HG03571 (cell line): ENCODE measurements around the gene KRTAP4-4.
"Not testable (repeated sequence)": the region's sequence is repeated elsewhere in the genome, so short reads cannot be mapped to it uniquely, and the experiment has no call there.

Source experiments
- ATAC-seq: cut with Tn5 transposase; IDR thresholded peaks from one replicate; pipeline ENCODE4 v1.9.1; 2021; ENCODE audit not compliant: unreplicated experiment

KRTAP4-4 gene

GRCh38 chr17:41148971-41149651, 11.4 kb downstream of the KRTAP4-4 start:
- ATAC-seq: not testable (repeated sequence)

GRCh38 chr17:41147531-41148204, 12.9 kb downstream of the KRTAP4-4 start:
- ATAC-seq: no peak

DNA sequence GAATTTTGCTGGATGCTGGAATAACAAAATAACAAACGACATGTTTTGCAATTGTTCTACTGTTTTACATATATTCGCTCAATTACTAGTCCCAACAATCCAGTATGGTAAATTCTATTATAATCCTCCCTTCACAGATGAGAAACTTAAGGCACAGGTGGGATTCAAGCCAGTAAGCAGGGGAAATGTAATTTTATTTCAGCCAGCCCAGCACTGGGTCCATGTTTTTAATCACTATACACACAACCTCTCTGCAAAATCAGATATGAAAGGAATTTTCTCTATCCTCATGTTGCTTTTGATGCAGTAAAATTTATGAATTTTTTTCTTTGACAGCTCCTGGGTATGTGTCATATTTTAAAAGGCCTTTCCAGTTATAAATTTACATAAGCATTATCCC, 15.3 kb downstream of the KRTAP4-4 start:
- ATAC-seq: no peak

DNA sequence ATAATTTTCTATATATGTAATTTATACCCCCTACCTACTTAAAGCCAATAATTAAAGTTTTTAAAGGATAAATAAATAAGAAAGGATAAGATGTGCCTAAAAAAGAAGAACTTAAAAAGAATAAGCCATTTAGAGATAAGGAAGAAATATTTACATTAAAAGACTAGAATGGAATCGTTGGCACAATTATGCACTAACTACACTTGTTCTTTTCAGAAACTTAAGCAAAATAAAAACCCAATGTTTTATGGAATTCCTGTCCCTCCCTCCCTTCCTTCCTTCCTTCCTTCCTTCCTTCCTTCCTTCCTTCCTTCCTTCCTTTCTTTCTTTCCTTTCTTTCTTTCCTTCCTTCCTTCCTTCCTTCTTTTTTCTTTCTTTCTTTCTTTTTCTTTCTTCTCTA, 15.7 kb downstream of the KRTAP4-4 start:
- no peak for ATAC-seq

DNA sequence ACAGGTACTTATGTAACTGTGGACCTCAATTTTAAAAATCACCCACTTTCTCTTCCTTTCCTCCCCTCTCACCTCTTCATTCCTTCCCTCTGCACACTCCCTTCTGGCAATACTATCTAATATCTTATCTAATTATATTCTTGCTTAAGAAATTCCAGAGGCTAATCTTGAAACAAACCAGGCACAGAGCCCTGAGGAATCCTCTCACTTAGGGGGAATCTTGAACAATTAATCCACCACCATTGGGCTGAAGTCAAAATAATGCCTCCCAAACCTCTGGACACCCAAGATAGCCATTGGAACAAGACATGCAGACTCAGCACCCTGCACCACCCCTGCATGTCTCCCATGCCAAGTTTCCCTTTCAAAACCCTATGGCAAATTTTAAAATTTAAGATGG, 19.2 kb downstream of the KRTAP4-4 start:
- no peak for ATAC-seq

DNA sequence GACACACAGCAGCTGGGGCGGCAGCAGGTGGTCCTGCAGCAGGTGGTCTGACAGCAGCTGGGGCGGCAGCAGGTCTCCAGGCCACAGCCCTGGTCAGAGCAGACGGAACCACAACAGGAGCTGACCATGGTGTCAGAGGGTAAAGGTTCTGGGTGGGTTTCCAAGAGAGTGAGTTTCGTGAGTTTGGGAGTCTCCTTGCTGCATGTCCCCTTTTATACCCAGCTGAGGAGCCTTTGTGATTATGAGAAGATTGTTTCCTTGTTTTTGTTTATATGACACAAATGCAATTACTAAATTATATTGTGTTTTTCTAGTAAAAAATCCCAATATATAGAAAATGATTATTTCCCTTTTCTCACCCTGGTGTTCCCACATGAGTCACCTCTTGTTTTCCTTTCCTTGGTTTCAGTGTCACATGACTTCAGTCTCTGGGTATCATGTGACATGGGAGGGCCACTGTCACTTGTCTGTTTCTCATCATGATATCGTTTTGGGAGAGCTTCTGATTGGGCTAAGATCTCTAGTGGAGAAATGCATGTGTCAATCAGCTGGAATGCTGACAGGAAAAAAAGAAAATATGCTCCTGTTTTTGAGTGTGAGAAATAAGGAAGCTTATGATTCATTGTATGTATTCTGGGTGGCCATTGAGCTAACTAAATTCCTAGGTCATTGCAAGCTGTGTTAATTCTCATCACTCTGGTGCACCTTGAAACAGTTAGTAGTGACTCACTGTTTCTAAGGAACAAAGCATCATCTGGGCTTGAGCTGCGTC, 20.0 kb downstream of the KRTAP4-4 start, which contains the start of gene KRTAP4-6:
TSS of gene KRTAP4-6 (minus strand) at position 185 of the 772 bp plus-strand sequence. CDS start at position 128, 57 bp downstream.
- no peak for ATAC-seq

GRCh38 chr17:41139865-41140264, 20.7 kb downstream of the KRTAP4-4 start:
- ATAC-seq: not testable (repeated sequence)

DNA sequence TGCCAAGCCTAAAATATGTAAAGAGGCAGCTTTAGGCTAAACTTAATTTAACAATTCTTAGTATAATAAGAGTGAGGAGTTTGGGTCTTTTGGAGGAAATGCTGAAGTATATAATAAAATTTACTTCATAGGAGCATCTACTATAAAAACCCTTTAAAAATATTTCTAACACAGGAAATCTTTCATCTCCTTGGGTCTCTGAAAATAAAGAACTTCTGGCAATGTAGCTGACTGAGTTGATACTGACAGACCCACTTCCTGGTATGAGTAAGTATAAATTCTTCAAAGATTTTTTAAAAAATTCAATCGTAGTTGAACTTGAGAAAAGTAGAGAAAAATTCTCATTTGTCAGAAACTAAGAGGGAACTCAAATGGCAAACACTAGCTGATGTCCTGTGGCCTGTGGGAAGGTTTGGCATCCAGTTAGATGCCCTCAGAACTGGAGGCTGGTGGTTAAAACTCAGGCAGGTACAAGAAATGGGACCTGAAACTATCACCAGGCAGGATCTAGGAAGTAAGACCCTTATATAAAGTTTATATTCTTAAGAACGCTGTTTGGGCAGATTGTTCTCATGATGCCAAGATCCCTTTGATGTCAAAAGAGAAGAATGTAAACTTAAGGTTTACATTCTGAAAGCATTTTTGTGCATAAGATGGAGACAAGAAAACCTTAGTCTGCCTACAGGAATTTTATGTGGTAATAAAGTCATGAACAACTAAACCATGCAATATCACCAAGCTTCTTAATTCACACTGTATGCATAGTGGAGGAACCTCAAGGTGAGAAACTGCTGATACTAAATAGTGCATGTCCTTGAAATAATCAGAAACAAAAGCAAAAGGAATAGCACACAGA, 26.4 kb downstream of the KRTAP4-4 start:
- ATAC-seq: no peak

DNA sequence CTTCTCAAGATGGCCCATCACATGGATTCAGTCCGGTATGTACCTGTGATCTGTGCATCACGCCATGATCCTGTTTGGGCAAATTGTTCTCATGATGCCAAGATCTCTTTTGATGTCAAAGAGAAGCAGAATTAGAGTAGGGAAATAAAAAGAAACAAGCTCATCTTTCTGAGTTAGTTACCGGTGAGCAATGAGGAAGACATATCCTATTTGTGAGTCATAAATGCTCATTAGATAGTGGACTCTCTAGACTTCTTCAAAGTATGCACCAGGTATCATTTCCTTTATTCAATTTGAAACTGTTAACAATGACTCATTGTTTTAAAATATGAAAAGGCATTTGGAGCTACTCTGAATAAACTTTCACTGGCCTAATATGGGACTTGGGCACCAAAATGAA, 28.6 kb downstream of the KRTAP4-4 start:
- no peak for ATAC-seq

DNA sequence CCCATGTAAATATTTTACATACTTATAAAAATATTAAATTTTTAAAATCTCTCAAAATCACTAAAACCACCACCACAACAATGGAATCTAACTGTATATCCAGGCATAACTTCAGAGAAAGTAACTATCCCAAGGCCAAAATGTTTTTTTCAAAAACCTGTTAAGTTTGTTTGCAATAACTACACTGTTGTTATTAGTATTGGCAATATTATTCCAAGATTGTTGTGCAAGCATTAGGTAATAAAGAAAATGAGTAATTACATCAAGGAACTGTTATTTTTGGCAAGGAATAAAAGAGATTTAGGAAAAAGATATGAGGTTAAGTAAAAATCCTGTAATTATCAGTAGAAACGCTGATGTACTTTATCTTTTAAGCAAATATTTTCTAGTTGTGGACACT, 33.2 kb downstream of the KRTAP4-4 start:
- no peak for ATAC-seq

DNA sequence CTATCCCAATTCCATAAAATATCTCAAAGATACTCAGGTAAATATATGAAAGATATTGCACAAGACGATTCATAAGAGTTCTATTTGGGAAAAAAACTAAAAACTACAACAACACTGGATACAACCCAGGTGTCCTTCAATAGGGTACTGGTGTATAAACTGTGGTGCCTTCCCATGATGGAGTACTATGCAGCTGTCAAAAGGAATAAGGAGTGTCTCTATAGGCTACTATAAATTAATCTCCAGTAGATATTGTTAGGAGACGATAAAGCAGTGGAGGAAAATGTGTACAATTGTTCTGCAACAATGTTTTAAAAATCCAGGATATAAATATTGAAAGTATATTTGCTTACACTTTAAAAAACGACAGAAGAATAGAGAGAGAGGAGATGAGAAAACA, 34.1 kb downstream of the KRTAP4-4 start:
- ATAC-seq: no peak

DNA sequence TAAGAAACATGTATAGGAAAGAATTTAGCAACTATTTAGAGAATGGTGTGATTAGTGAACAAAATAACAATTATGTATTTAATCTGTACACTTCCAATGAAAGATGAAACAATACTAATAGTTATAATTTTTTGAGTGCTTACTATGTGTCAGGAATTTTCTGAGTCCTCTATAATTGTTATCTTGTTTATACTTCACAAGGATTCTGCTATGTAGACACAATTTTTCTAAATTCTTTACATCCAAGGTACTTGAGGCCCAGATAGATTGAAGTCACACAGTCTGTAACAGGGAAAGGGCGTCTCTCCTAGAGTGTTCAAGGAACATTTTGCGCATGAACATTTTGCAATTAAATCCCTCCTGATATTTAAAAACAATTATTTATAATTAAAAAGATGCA, 35.5 kb downstream of the KRTAP4-4 start:
- ATAC-seq: no peak

- not testable (repeated sequence) for ATAC-seq
These were observed 36.6 kb downstream of the KRTAP4-4 start, which contains the start of gene KRTAP4-12 for GRCh38 chr17:41123991-41124371. Gene KRTAP4-12 (minus strand): TSS chr17:41124182. CDS start chr17:41124122, 60 bp downstream.

GRCh38 chr17:41123292-41123990, 37.1 kb downstream of the KRTAP4-4 start:
- not testable (repeated sequence) for ATAC-seq

GRCh38 chr17:41121742-41122141, 38.8 kb downstream of the KRTAP4-4 start:
- ATAC-seq: no peak

- not testable (repeated sequence) for ATAC-seq
These were observed 40.6 kb downstream of the KRTAP4-4 start for GRCh38 chr17:41119696-41120690.

GRCh38 chr17:41118721-41119120, 41.8 kb downstream of the KRTAP4-4 start:
- ATAC-seq: no peak

DNA sequence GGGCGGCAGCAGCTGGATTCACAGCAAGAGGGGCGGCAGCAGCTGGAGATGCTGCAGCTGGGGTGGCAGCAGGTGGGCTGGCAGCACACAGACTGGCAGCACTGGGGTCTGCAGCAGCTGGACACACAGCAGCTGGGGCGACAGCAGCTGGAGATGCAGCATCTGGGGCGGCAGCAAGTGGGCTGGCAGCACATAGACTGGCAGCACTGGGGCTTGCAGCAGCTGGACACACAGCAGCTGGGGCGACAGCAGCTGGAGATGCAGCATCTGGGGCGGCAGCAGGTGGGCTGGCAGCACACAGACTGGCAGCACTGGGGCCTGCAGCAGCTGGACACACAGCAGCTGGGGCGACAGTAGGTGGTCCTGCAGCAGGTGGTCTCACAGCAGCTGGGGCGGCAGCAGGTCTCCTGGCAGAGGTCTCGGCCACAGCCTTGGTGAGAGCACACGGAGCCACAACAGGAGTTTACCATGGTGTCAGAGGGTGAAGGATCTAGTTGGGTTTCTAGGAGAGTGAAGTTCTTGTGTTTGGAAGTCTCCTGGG, 42.6 kb downstream of the KRTAP4-4 start, which contains the start of gene KRTAP4-11:
TSS of gene KRTAP4-11 (minus strand) at position 528 of the 541 bp plus-strand sequence. CDS start at position 470, 58 bp downstream.
- not testable (repeated sequence) for ATAC-seq
